WTC11 (cell line): ENCODE data around the gene LIPH. TPM values are rescaled to one million over a fixed set of nuclear protein-coding genes. Genes with fewer than 3 reads are reported as not detected.

Experiments used
- ATAC-seq: fragments of 200-7000 bp; cut with Tn5 transposase; 2 replicates; pipeline ENCODE4 v1.10.0; 2021; ENCODE audit warnings: mild to moderate bottlenecking, moderate library complexity
- CTCF ChIA-PET: fragments of 300-600 bp; sonication (Branson Sonifier 250); formaldehyde crosslinking; loops from one replicate; lab custom pipeline; 2021; ENCODE audit warnings: antibody characterized with exemption; lab: Charles Lee
- POLR2A ChIA-PET: fragments of 350-600 bp; sonication (Branson Sonifier 250); formaldehyde crosslinking; loops from one replicate; lab custom pipeline; 2021; ENCODE audit warnings: antibody characterized with exemption; lab: Charles Lee
- DNase-seq: peaks from one replicate; pipeline ENCODE4 v3.0.0; 2021; ENCODE audit warnings: low spot score
- H3K27ac Mint-ChIP-seq: 2 replicates; pipeline ENCODE4 v1.8.0; 2021; ENCODE audit warnings: mixed read lengths
- H3K27me3 Mint-ChIP-seq: 2 replicates; pipeline ENCODE4 v1.8.0; 2021; ENCODE audit warnings: low read depth, mild to moderate bottlenecking, moderate library complexity, mixed read lengths
- H3K36me3 Mint-ChIP-seq: 2 replicates; pipeline ENCODE4 v1.8.0; 2021; ENCODE audit warnings: mixed read lengths
- H3K4me1 Mint-ChIP-seq: 2 replicates; pipeline ENCODE4 v1.8.0; 2022; ENCODE audit warnings: mixed read lengths
- H3K4me3 Mint-ChIP-seq: 2 replicates; pipeline ENCODE4 v1.8.0; 2021; ENCODE audit warnings: mild to moderate bottlenecking, moderate library complexity, mixed read lengths
- H3K9me3 Mint-ChIP-seq: 2 replicates; pipeline ENCODE4 v1.8.0; 2021; ENCODE audit warnings: mixed read lengths
- CREM ChIP-seq: sonication (generic); formaldehyde crosslinking; IDR thresholded peaks from 2 replicates; pipeline ENCODE4 v1.8.1; 2022; ENCODE audit warnings: mild to moderate bottlenecking, missing genetic modification reagents, moderate library complexity
- ESRRA ChIP-seq: sonication (generic); formaldehyde crosslinking; IDR thresholded peaks from 2 replicates; pipeline ENCODE4 v1.8.1; 2022; ENCODE audit warnings: mild to moderate bottlenecking, missing genetic modification reagents, borderline replicate concordance
- FOXJ3 ChIP-seq: sonication (generic); formaldehyde crosslinking; IDR thresholded peaks from 2 replicates; pipeline ENCODE4 v1.9.0; 2021; ENCODE audit warnings: missing genetic modification reagents, mild to moderate bottlenecking, borderline replicate concordance
- FOXK1 ChIP-seq: sonication (generic); formaldehyde crosslinking; IDR thresholded peaks from 2 replicates; pipeline ENCODE4 v1.8.0; 2022; ENCODE audit warnings: mild to moderate bottlenecking, moderate library complexity, missing genetic modification reagents
- HMGA2 ChIP-seq: fragments of 250-450 bp; sonication (Bioruptor Pico); IDR thresholded peaks from 2 replicates; pipeline ENCODE4 v1.4.0; 2021; ENCODE audit warnings: mild to moderate bottlenecking, moderate library complexity
- MYBL2 ChIP-seq: sonication (generic); formaldehyde crosslinking; IDR thresholded peaks from 2 replicates; pipeline ENCODE4 v1.8.1; 2023; ENCODE audit warnings: mild to moderate bottlenecking, moderate library complexity, missing genetic modification reagents
- NFATC4 ChIP-seq: fragments of 250-450 bp; sonication (Bioruptor Pico); IDR thresholded peaks from 2 replicates; pipeline ENCODE4 v1.9.0; 2021; ENCODE audit warnings: mild to moderate bottlenecking
- NR2C2 ChIP-seq: sonication (generic); formaldehyde crosslinking; IDR thresholded peaks from 2 replicates; pipeline ENCODE4 v1.8.0; 2022; ENCODE audit warnings: mild to moderate bottlenecking, missing genetic modification reagents
- NR3C1 ChIP-seq: sonication (generic); formaldehyde crosslinking; conservative IDR thresholded peaks from 2 replicates; pipeline ENCODE4 v1.8.1; 2023; ENCODE audit warnings: low read depth, mild to moderate bottlenecking, missing genetic modification reagents
- OVOL2 ChIP-seq: fragments of 250-450 bp; sonication (Bioruptor Pico); IDR thresholded peaks from 2 replicates; pipeline ENCODE4 v1.9.0; 2021; ENCODE audit warnings: mild to moderate bottlenecking, borderline replicate concordance
- TCF7 ChIP-seq: sonication (generic); formaldehyde crosslinking; IDR thresholded peaks from 2 replicates; pipeline ENCODE4 v1.8.0; 2022; ENCODE audit warnings: mild to moderate bottlenecking, low read depth, missing genetic modification reagents, moderate library complexity
- TEAD4 ChIP-seq: sonication (generic); formaldehyde crosslinking; IDR thresholded peaks from 2 replicates; pipeline ENCODE4 v1.8.0; 2022; ENCODE audit warnings: mild to moderate bottlenecking, missing genetic modification reagents
- ZNF121 ChIP-seq: sonication (generic); formaldehyde crosslinking; IDR thresholded peaks from 2 replicates; pipeline ENCODE4 v1.8.0; 2023; ENCODE audit warnings: missing genetic modification reagents
- ZNF317 ChIP-seq: sonication (generic); formaldehyde crosslinking; IDR thresholded peaks from 2 replicates; pipeline ENCODE4 v1.8.1; 2023; ENCODE audit warnings: low read depth, mild to moderate bottlenecking, moderate library complexity, missing genetic modification reagents, borderline replicate concordance
- total RNA-seq: library from RNA; stranded (reverse); gene quantifications from 3 replicates; pipeline ENCODE4 v1.2.3, GENCODE V29; 2021
- TF ChIP-seq, protein P1 (sequence below): sonication (generic); formaldehyde crosslinking; IDR thresholded peaks from 2 replicates; pipeline ENCODE4 v1.8.1; 2023; ENCODE audit warnings: mild to moderate bottlenecking, missing genetic modification reagents
- TF ChIP-seq, protein P2 (sequence below): sonication (generic); formaldehyde crosslinking; IDR thresholded peaks from 2 replicates; pipeline ENCODE4 v1.8.1; 2022; ENCODE audit warnings: low read depth, missing genetic modification reagents, borderline replicate concordance
- TF ChIP-seq, protein P3 (sequence below): sonication (generic); formaldehyde crosslinking; IDR thresholded peaks from 2 replicates; pipeline ENCODE4 v1.8.1; 2022; ENCODE audit warnings: missing genetic modification reagents, borderline replicate concordance
- TF ChIP-seq, protein P4 (sequence below): sonication (generic); formaldehyde crosslinking; IDR thresholded peaks from 2 replicates; pipeline ENCODE4 v1.8.1; 2023; ENCODE audit warnings: mild to moderate bottlenecking, missing genetic modification reagents
- TF ChIP-seq, protein P5 (sequence below): fragments of 250-450 bp; sonication (Bioruptor Pico); IDR thresholded peaks from 2 replicates; pipeline ENCODE4 v2.1.2; 2022; ENCODE audit warnings: mild to moderate bottlenecking, moderate library complexity
- TF ChIP-seq, protein P6 (sequence below): fragments of 250-450 bp; sonication (Bioruptor Pico); conservative IDR thresholded peaks from 2 replicates; pipeline ENCODE4 v1.9.0; 2021; ENCODE audit warnings: mild to moderate bottlenecking

LIPH gene
- total RNA-seq, 1 experiment from 2014 or later = 0.07 TPM

DNA sequence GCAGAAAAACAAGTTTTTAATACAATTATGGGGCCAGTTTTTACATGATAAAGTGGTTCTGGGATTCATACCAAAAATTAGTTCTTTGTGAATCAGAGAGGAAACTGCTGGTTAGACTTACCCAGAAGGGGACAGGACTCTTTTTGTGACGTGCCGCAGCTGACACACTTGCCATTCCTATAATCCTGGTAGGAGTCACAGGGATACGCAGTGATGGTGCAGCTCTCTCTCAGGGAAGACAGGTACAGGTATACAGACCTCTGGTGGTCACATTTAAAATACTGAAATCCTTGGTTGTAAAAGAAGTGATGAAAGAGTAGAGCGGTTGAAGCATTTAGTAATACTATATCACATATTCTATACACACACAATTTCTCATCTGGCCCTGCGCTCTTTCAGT lies 33.4 kb downstream of the LIPH start:
- TF ChIP-seq, protein P1, sequence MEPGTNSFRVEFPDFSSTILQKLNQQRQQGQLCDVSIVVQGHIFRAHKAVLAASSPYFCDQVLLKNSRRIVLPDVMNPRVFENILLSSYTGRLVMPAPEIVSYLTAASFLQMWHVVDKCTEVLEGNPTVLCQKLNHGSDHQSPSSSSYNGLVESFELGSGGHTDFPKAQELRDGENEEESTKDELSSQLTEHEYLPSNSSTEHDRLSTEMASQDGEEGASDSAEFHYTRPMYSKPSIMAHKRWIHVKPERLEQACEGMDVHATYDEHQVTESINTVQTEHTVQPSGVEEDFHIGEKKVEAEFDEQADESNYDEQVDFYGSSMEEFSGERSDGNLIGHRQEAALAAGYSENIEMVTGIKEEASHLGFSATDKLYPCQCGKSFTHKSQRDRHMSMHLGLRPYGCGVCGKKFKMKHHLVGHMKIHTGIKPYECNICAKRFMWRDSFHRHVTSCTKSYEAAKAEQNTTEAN (CRISPR knock-in tag) = no peak
- no peak for TF ChIP-seq TCF7 (CRISPR knock-in tag)
- TF ChIP-seq FOXK1 (CRISPR knock-in tag) = no peak
- TF ChIP-seq ZNF121 (CRISPR knock-in tag) = no peak
- no peak for TF ChIP-seq OVOL2 (CRISPR knock-in tag)
- no peak for TF ChIP-seq ZNF317 (CRISPR knock-in tag)
- no peak for TF ChIP-seq ESRRA (CRISPR knock-in tag)
- TF ChIP-seq, protein P2, sequence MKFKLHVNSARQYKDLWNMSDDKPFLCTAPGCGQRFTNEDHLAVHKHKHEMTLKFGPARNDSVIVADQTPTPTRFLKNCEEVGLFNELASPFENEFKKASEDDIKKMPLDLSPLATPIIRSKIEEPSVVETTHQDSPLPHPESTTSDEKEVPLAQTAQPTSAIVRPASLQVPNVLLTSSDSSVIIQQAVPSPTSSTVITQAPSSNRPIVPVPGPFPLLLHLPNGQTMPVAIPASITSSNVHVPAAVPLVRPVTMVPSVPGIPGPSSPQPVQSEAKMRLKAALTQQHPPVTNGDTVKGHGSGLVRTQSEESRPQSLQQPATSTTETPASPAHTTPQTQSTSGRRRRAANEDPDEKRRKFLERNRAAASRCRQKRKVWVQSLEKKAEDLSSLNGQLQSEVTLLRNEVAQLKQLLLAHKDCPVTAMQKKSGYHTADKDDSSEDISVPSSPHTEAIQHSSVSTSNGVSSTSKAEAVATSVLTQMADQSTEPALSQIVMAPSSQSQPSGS (CRISPR knock-in tag) = no peak
- no peak for TF ChIP-seq NFATC4 (CRISPR knock-in tag)
- TF ChIP-seq HMGA2 (CRISPR knock-in tag) = no peak
- no peak for TF ChIP-seq CREM (CRISPR knock-in tag)
- TF ChIP-seq TEAD4 = no peak
- TF ChIP-seq, protein P3, sequence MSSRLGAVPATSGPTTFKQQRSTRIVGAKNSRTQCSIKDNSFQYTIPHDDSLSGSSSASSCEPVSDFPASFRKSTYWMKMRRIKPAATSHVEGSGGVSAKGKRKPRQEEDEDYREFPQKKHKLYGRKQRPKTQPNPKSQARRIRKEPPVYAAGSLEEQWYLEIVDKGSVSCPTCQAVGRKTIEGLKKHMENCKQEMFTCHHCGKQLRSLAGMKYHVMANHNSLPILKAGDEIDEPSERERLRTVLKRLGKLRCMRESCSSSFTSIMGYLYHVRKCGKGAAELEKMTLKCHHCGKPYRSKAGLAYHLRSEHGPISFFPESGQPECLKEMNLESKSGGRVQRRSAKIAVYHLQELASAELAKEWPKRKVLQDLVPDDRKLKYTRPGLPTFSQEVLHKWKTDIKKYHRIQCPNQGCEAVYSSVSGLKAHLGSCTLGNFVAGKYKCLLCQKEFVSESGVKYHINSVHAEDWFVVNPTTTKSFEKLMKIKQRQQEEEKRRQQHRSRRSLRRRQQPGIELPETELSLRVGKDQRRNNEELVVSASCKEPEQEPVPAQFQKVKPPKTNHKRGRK (CRISPR knock-in tag) = no peak
- TF ChIP-seq MYBL2 = no peak
- TF ChIP-seq, protein P4, sequence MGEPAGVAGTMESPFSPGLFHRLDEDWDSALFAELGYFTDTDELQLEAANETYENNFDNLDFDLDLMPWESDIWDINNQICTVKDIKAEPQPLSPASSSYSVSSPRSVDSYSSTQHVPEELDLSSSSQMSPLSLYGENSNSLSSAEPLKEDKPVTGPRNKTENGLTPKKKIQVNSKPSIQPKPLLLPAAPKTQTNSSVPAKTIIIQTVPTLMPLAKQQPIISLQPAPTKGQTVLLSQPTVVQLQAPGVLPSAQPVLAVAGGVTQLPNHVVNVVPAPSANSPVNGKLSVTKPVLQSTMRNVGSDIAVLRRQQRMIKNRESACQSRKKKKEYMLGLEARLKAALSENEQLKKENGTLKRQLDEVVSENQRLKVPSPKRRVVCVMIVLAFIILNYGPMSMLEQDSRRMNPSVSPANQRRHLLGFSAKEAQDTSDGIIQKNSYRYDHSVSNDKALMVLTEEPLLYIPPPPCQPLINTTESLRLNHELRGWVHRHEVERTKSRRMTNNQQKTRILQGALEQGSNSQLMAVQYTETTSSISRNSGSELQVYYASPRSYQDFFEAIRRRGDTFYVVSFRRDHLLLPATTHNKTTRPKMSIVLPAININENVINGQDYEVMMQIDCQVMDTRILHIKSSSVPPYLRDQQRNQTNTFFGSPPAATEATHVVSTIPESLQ (CRISPR knock-in tag) = no peak
- TF ChIP-seq NR3C1 = no peak
- TF ChIP-seq, protein P5, sequence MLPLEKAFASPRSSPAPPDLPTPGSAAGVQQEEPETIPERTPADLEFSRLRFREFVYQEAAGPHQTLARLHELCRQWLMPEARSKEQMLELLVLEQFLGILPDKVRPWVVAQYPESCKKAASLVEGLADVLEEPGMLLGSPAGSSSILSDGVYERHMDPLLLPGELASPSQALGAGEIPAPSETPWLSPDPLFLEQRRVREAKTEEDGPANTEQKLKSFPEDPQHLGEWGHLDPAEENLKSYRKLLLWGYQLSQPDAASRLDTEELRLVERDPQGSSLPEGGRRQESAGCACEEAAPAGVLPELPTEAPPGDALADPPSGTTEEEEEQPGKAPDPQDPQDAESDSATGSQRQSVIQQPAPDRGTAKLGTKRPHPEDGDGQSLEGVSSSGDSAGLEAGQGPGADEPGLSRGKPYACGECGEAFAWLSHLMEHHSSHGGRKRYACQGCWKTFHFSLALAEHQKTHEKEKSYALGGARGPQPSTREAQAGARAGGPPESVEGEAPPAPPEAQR (CRISPR knock-in tag) = no peak
- no peak for TF ChIP-seq FOXJ3
- TF ChIP-seq NR2C2 (CRISPR knock-in tag) = no peak
- TF ChIP-seq, protein P6, sequence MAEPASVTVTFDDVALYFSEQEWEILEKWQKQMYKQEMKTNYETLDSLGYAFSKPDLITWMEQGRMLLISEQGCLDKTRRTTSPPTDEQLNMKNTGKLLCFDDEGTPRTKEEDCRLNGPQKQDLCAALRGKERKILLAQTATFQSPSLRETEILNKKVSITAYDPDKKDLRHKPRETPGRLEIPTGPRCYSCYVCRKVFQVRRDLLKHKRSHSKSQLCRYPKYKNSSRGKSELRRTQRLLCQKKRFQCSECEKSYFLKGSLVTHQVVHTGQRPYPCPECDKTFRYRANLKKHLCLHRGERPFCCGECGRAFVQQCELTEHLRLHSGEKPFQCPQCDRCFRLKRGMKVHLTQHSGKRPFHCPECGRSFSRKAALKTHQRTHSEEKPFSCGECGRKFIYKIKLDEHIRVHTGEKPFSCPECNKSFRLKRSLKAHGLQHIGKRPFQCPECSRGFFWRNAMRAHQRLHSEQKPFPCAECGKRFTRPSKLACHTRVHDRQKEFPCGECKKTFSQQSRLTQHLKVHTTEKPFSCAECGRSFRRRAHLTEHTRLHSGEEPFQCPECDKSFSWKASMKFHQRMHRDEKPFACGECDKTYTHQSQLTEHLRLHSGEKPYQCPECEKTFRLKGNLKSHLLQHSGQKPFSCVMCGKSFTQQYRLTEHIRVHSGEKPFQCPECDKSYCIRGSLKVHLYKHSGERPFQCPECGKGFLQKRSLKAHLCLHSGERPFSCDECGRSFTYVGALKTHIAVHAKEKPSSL = no peak
- TF ChIP-seq, all 79 proteins: peak for 0
- Mint-ChIP-seq H3K9me3 (no peaks in the 10 kb centered on the region), H3K4me1 (no peaks in the 10 kb centered on the region), H3K27ac (no peak overlapping the region), H3K27me3 (peaks cover 9% of the 10 kb centered on the region), H3K36me3 (no peaks in the 10 kb centered on the region), H3K4me3 (no peak overlapping the region)
- ChIA-PET CTCF (interaction anchor here (0.6 to 1.6 kb wide), 8 partner anchors 9 to 61 kb away, joined by 3 to 10 read pairs (median 4); no protein-coding TSS in a partner anchor), POLR2A (no interaction called here)
- ATAC-seq (peak; percentile 78), DNase-seq (no peak)
